IPS DF 4.7 (cell line): ENCODE measurements around the gene AKAP17A.
"Not testable (repeated sequence)": the region's sequence is repeated elsewhere in the genome, so short reads cannot be mapped to it uniquely, and the experiment has no call there.

Source experiments
- DNase-seq: peaks from one replicate; pipeline ENCODE4 v3.0.0-alpha.2; 2013; ENCODE audit warnings: low spot score; ENCODE audit errors: extremely low read depth

Gene AKAP17A

GRCh38 chrX:1591102-1591862 lies at the start of gene AKAP17A:
TSS of gene AKAP17A (plus strand) at chrX:1591604. CDS start at chrX:1593463, 1,859 bp downstream.
- DNase-seq: peak; percentile 58

DNA sequence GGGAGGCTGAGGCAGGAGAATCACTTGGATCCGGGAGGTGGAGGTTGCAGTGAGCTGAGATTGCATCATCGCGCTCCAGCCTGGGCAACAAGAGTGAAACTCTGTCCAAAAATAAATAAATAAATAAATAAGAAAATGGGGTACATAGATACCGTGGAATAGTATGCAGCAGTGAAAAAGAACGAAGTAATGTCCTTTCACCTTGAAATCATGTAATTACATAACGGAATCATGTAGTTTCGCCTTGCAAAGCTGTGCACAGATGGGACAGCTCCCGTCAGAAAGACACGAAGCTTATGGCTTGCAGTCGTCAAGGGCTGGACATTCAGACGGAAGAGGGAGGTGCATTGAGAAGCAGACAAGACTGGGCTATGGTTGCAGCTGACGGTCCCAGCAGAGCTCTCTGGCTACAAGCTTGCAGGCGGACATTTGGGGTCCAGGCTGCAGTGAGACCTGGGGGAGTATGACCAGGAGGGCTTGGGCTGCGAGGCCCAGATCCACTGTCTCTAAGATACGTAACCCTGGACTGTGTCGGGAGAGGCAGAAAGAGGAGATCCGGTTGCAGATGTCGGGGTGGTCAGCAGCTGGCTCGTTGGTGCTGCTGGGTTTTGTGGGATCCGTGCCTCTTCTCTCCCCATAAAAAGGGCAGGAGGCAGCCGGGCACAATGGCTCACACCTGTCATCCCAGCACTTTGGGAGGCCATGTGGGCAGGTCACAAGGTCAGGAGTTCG lies 48.2 kb upstream of the AKAP17A start:
- no peak for DNase-seq

- DNase-seq: no peak
Observed at GRCh38 chrX:1545776-1546408, 45.5 kb upstream of the AKAP17A start.

DNA sequence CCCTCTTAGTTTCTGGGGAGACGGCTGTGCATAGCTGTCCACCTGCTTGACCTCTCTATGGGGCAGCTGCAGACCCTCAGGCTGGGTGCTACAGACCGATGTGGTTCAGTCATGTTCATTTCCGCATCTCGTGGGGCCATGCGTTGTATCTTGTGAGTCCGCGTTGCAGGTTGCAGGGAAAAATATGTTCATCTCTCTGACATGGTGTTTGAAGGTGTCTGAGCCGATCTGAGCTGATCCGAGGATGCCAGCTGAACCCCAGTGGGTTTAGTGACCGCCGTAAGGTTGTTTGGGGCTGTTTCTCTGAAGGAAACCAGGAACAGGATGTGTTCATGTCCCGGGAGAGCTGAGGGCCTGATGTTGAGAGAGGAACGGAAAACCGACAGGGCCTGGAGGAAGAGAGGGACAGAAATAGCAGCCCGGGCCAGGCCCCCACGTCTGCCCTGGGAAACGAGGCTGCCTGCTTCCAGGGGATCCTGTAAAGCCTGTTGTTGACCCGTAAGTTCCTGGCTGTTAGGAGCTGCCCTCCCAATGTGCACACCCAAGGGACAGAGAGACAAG lies 44.6 kb upstream of the AKAP17A start:
- no peak for DNase-seq

- DNase-seq: no peak
Observed at GRCh38 chrX:1551959-1552546, 39.4 kb upstream of the AKAP17A start.

- DNase-seq: no peak
Observed at GRCh38 chrX:1554469-1555210, 36.8 kb upstream of the AKAP17A start.

- DNase-seq: no peak
Observed at GRCh38 chrX:1555370-1555769, 36.0 kb upstream of the AKAP17A start.

- DNase-seq: not testable (repeated sequence)
Observed at GRCh38 chrX:1557442-1557841, 34.0 kb upstream of the AKAP17A start.

GRCh38 chrX:1558761-1559468 lies 32.5 kb upstream of the AKAP17A start:
- DNase-seq: no peak

- DNase-seq: no peak
Observed at GRCh38 chrX:1561164-1561563, 30.2 kb upstream of the AKAP17A start.

DNA sequence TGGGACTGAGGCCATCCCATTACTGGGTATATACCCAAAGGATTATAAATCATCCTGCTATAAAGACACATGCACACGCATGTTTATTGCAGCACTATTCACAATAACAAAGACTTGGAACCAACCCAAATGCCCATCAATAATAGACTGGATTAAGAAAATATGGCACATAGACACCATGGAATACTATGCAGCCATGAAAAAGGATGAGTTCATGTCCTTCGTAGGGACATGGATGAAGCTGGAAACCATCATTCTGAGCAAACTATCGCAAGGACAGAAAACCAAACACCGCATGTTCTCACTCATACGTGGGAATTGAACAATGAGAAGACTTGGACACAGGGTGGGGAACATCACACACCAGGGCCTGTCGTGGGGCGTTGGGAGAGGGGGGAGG lies 27.3 kb upstream of the AKAP17A start:
- DNase-seq: not testable (repeated sequence)

DNA sequence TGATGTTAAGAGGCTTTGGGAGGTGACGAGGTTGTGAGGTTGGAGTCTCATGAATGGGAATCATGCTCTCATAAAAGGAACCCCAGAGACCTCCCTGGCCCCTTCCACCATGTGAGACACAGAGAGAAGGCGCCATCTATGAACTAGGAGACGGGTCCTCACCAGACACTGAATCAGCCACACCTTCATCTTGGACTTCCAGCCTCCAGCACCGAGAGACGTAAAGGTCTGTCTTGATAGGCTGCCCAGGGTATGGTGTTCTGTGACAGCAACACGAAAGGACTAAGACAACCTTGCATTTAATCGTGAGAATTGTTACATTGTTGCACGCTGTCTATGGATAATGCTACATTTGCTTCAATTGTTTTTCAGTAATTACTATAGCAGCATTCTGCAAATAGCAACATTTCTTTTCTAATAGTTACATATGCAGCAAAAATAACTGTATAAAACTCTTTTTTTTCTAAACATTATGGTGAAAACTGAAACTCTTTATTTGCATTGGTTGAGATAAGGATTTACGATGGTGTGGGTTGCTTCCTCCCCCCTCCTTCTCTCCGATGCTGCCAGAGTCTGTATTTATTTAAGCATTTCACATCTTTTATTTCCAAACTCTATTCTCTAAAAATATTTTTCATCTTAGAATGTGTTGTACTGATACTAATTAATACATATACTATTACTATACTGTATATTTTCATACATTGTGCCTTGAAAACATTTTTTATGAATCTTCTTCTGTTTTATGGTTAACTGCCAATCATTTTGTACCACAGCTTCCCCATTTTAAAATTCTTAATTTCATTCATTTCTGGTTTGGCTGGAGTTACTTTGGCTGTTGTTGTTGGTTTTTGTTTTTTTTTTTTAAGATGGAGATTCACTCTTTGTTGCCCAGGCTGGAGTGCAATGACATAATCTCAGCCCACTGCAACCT lies 26.4 kb upstream of the AKAP17A start:
- DNase-seq: no peak

GRCh38 chrX:1574181-1574580 lies 17.2 kb upstream of the AKAP17A start:
- DNase-seq: not testable (repeated sequence)

GRCh38 chrX:1576201-1576992 lies 15.0 kb upstream of the AKAP17A start:
- no peak for DNase-seq

- no peak for DNase-seq
Observed at GRCh38 chrX:1577845-1578244, 13.6 kb upstream of the AKAP17A start.

GRCh38 chrX:1578511-1579173 lies 12.8 kb upstream of the AKAP17A start:
- no peak for DNase-seq

- DNase-seq: peak; percentile 58
Observed at GRCh38 chrX:1581132-1581531, 10.3 kb upstream of the AKAP17A start.
